ENCODE measurements around the gene CORO6.
A peak's percentile ranks its signal among the peaks of the same experiment; 100 is the strongest.

CORO6 gene

DNA sequence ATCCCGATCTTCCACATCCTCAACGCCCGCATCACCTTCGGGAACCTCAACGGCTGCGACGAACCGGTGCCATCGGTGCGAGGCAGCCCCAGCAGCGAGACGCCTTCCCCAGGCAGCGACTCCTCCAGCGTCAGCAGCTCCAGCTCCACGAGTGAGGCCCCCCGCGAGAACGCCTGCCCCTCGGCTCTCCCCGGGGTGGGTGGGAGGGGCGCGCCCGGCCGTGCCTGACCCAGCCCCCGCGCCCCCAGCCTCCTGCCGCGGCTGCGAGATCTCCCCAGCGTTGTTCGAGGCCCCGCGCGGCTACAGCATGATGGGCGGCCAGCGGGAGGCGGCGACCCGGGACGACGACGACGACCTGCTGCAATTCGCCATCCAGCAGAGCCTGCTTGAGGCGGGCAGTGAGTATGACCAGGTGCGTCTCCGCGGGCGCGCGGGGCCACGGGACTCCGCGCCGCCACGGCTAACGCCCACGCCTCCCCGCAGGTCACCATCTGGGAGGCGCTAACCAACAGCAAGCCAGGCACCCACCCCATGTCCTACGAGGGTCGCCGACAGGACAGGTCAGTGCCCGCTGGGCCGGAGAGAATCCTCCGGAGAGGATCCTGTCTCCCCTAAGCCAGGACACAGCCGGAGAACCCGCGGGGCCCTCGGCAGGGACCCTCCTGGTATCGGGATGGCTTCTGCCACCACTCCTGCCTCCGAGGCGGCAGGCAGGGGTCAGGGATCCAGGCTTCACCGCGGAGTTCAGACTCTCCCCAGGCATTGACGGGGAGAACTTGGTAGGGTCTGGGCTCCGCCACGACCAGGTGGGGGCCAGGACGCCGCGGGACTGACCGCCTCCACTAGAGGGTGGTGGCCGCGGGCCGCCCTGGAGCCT lies 10.1 kb downstream of the CORO6 start:
- Mint-ChIP-seq H3K36me3 (ENCODE audit: low read depth) (peaks cover 16% of the 10 kb centered on the region), H3K27me3 (peaks cover 5% of the 10 kb centered on the region), H3K27ac (no peak overlapping the region), H3K4me3 (no peak overlapping the region), H3K4me1 (ENCODE audit: low read depth) (peaks cover 41% of the 10 kb centered on the region), H3K9me3 (no peaks in the 10 kb centered on the region)
- no peak for DNase-seq

DNA sequence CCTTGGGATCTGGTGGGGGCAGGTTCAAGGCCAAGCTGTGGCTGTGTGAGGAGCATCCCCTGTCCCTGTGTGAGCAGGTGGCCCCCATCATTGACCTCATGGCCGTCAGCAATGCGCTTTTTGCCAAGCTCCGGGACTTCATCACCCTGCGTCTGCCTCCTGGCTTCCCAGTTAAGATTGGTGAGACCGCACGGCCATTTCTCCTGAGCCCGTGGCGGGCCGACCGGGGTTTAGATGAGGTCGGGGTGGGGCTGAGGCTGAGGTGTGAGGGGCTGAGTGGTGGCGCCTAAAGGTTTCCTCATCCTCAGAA lies 10.7 kb downstream of the CORO6 start:
- Mint-ChIP-seq H3K27me3 (peaks cover 4% of the 10 kb centered on the region), H3K9me3 (no peaks in the 10 kb centered on the region), H3K4me1 (ENCODE audit: low read depth) (peaks cover 35% of the 10 kb centered on the region), H3K4me3 (no peak overlapping the region), H3K27ac (no peak overlapping the region), H3K36me3 (ENCODE audit: low read depth) (peaks cover 16% of the 10 kb centered on the region)
- no peak for DNase-seq

DNA sequence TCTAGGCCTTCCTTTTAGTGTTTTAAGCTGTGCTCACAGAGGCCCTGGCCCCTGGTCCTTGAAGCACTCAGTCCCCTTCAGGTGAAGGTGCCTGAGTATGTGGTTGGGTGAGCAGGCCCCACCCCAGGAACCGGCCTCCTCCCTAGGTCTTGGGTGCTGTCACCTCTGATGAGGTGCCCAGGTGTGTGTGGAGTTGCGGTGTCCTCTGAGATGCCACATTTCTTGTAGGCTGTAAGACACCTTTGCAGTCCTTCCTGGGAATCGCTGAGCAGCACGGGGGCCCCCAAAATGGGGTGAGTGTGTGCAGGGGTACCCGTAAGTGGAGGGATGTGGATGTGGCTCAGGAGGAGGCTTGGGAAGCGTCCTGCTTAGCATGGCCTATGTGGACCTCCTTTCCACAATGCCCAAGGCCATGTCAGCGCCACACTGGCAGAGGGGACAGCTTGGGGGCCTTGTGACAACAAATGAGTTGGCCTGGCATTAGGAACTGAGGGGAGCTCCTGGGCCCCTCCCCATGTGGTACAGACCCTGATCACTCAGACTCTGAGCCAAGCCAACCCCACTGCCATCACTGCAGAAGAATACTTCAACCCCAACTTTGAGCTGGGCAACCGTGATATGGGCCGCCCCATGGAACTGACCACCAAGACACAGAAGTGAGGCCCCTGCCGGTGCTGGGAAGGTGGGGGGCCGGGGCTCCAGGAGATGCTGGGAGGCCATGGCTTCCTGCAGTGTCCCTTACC lies 11.2 kb downstream of the CORO6 start:
- Mint-ChIP-seq H3K27ac (no peak overlapping the region), H3K27me3 (no peaks in the 10 kb centered on the region), H3K4me1 (ENCODE audit: low read depth) (peaks cover 30% of the 10 kb centered on the region), H3K36me3 (ENCODE audit: low read depth) (peaks cover 16% of the 10 kb centered on the region), H3K9me3 (no peaks in the 10 kb centered on the region), H3K4me3 (no peak overlapping the region)
- no peak for DNase-seq

DNA sequence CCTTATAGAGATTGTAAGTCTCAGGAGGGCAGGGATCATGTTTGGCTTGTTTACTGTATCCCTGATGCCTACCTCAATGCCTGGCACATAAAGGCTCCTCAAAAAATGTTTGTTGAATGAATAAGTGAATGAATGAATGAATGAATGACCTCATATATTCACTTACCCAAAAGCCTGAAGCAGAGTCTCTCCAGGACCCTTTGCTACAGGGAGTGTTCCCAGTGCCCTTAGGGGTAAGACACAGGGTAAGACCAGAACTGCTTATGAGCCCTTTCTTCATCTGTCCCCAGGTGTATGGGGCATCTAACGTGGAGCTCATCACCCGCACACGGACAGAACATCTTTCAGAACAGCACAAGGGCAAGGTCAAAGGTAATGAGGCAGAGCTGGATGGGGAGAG lies 12.3 kb downstream of the CORO6 start:
- no peak overlapping the region for H3K27ac Mint-ChIP-seq
- H3K4me1 Mint-ChIP-seq (ENCODE audit: low read depth), result peaks cover 20% of the 10 kb centered on the region
- H3K4me3 Mint-ChIP-seq, result no peak overlapping the region
- DNase-seq, result no peak
- H3K36me3 Mint-ChIP-seq (ENCODE audit: low read depth), result peaks cover 16% of the 10 kb centered on the region
- no peaks in the 10 kb centered on the region for H3K27me3 Mint-ChIP-seq
- no peaks in the 10 kb centered on the region for H3K9me3 Mint-ChIP-seq

DNA sequence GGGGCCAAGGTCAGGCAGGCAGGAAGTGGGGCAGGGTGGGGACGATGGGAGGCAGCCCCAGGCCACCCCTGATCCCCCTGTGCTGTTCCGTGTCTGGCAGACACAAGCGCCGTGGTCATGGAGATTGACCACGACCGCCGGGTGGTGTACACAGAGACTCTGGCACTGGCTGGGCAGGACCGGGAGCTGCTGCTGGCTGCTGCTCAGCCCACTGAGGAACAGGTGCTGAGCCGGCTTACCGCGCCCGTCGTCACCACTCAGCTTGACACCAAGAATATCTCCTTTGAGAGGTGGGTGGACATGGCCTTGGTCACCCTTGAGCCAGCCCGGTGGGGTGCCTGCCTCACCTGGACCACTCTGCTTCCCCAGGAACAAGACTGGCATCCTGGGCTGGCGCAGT lies 13.7 kb downstream of the CORO6 start:
- H3K9me3 Mint-ChIP-seq, result no peaks in the 10 kb centered on the region
- no peak overlapping the region for H3K27ac Mint-ChIP-seq
- H3K4me1 Mint-ChIP-seq (ENCODE audit: low read depth), result peaks cover 6% of the 10 kb centered on the region
- DNase-seq, result no peak
- H3K27me3 Mint-ChIP-seq, result no peaks in the 10 kb centered on the region
- H3K4me3 Mint-ChIP-seq, result no peak overlapping the region
- peaks cover 16% of the 10 kb centered on the region for H3K36me3 Mint-ChIP-seq (ENCODE audit: low read depth)

DNA sequence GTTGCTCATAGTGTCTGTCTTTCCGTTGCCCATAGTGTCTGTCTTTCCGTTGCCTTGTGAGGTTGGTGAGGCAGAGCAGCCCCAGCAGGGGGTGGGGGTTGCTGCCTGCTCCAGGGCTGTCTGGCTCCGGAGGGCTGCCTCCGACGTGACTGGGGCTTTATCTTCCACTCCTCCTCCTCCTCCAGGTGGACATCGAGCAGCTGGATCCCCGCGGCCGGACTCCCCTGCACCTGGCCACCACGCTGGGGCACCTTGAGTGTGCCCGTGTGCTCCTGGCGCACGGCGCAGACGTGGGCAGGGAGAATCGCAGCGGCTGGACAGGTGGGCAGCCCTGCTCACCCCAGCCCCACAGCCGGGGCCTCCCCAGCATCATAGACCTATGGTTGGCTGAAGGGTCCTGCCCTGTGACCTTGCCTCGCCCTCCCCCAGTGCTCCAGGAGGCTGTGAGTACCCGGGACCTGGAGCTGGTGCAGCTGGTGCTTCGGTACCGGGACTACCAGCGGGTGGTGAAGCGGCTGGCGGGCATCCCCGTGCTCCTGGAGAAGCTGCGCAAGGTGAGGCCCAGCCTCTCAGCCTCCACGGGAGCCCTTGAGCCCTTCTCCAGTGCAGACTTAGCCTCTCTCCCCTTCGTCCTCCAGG lies 15.0 kb downstream of the CORO6 start:
- no peak for DNase-seq
- Mint-ChIP-seq H3K9me3 (no peaks in the 10 kb centered on the region), H3K27ac (peak overlapping the region; percentile 22), H3K4me3 (no peak overlapping the region), H3K36me3 (ENCODE audit: low read depth) (peaks cover 12% of the 10 kb centered on the region), H3K27me3 (no peaks in the 10 kb centered on the region), H3K4me1 (ENCODE audit: low read depth) (no peaks in the 10 kb centered on the region)

DNA sequence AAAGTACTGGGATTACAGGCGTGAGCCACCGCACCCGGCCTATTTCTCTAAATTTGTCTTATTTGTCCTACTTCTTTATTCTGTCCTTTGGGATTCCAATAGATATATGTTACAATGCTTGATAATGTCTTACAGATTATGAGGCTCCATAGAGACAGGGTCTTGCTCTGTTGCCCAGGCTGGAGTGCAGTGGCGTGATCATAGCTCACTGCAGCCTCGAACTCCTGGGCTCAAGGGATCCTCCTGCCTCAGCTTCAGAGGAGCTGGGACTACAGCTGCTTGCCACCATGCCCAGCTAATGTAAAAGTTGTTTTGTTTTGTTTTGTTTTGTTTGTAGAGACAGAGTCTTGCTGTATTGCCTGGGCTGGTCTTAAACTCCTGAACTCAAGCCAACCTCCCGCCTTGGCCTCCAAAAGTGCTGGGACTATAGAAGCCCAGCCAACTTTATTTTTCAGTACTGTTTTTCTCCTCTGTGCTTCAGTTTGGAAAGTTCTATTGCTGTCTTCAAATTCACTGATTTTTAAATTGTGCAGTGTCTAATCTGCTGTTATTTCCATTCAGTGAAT lies 19.5 kb downstream of the CORO6 start:
- peaks cover 8% of the 10 kb centered on the region for H3K4me1 Mint-ChIP-seq (ENCODE audit: low read depth)
- H3K27me3 Mint-ChIP-seq, result no peaks in the 10 kb centered on the region
- no peaks in the 10 kb centered on the region for H3K36me3 Mint-ChIP-seq (ENCODE audit: low read depth)
- H3K4me3 Mint-ChIP-seq, result no peak overlapping the region
- DNase-seq, result no peak
- H3K27ac Mint-ChIP-seq, result no peak overlapping the region
- H3K9me3 Mint-ChIP-seq, result no peaks in the 10 kb centered on the region

DNA sequence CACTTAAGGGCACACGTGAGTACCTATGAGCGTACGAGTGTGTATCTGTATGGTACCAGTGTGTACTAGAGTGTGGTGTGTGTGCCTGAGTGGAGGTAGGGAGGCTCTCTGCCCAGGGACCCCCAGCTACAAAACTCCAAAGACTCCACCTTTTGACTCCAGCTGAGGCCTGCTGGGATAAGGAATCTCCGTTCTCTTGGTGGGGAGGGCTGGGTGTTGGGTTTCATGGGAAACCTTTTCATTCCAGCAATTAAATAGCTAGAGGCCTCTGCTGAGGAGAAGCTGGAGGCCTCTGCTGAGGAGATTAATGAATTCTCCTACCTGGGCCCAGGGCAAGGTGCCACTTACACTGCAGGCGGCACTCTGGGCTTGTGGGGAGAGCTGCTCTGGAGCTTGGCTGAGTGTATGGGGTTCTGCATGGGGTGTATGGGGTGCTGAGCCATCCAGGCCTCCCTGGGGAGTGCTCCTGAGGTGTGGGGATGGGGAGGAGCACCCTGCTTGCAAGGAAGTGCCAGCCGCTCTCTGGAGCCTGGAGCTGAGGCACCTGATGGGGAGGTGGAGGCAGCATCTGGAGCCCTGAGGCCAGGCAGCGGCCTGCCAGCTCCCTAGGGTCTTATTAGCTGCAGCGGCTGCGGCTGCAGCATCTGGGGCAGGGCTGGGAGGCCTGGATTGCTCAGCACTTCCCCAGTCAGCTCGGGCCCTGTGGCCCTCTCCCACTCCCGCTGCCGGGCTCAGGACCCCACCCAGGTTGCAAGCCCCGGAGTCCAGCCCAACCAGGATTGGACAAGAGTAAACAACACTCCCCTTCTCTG lies 25.1 kb downstream of the CORO6 start:
- H3K27ac Mint-ChIP-seq, result no peak overlapping the region
- H3K27me3 Mint-ChIP-seq, result no peaks in the 10 kb centered on the region
- peaks cover 5% of the 10 kb centered on the region for H3K36me3 Mint-ChIP-seq (ENCODE audit: low read depth)
- H3K4me1 Mint-ChIP-seq (ENCODE audit: low read depth), result peaks cover 23% of the 10 kb centered on the region
- DNase-seq, result no peak
- H3K4me3 Mint-ChIP-seq, result no peak overlapping the region
- no peaks in the 10 kb centered on the region for H3K9me3 Mint-ChIP-seq

DNA sequence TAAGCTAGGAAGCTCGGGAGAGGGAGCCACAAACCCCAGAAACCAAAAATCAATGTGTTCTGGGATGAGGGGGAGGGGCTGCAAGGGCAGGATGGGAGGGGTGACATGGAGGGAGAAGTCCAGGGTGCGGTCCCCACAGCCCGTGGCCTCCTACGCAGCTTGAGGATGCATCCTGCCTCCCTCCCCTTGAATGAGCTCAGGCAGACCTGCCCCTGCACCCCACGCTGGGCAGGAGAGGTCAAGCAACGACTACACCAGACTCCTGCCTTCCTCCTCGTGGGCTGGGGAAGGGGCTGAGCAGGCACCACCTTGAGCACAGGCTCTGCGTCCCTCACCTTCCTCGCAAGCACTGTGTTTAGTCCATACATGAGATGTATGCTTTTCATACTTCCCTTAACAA lies 25.9 kb downstream of the CORO6 start:
- peaks cover 30% of the 10 kb centered on the region for H3K4me1 Mint-ChIP-seq (ENCODE audit: low read depth)

DNA sequence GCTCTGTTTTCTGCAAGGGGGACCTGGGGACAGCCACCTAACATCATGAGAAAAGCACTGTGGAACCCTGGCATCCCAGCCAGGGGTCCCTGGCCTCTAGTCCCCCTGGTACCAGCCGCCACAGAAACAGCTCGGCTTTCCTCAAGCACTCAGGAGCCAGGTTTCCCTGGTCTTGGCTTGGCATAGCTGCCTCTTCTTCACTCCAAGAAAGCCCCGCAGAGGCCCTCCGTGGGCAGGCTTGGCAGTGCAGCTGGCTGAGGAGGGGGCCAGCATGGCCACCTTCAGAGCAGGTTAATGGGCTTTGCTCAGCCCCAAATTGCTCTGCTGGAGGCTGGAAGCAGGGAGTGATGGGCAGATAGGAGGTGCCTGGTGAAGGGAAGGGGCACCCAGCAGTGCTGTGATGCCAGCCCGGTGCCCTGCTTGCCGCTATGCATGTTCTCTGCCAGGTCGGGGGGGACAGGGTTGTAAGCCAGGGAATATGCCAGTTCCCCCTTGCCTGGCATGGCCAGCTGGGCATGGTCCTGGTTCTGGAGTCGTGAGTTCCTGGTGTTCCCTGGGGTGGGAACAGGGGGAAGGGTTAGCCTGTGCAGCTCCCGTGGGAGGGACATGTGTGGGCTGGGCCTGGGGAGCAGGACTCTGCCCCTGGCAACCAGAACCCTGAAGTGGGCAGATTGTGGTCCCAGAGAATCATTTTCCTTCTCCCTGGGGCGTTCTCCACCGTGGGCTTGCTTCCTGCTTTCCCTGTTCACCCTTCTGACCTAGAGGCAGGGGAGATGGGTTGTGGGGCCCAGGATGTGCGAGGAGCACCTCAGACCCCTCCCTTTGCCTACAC lies 26.6 kb downstream of the CORO6 start:
- H3K27ac Mint-ChIP-seq, result no peak overlapping the region
- H3K9me3 Mint-ChIP-seq, result no peaks in the 10 kb centered on the region
- H3K27me3 Mint-ChIP-seq, result no peaks in the 10 kb centered on the region
- H3K4me3 Mint-ChIP-seq, result no peak overlapping the region
- no peak for DNase-seq
- H3K36me3 Mint-ChIP-seq (ENCODE audit: low read depth), result peaks cover 5% of the 10 kb centered on the region
- peaks cover 37% of the 10 kb centered on the region for H3K4me1 Mint-ChIP-seq (ENCODE audit: low read depth)

More for the DNA sequence above, 25.9 kb downstream of the CORO6 start:
- Mint-ChIP-seq H3K9me3 (no peaks in the 10 kb centered on the region), H3K27me3 (no peaks in the 10 kb centered on the region), H3K36me3 (ENCODE audit: low read depth) (peaks cover 5% of the 10 kb centered on the region), H3K4me3 (no peak overlapping the region), H3K27ac (no peak overlapping the region)
- no peak for DNase-seq

DNA sequence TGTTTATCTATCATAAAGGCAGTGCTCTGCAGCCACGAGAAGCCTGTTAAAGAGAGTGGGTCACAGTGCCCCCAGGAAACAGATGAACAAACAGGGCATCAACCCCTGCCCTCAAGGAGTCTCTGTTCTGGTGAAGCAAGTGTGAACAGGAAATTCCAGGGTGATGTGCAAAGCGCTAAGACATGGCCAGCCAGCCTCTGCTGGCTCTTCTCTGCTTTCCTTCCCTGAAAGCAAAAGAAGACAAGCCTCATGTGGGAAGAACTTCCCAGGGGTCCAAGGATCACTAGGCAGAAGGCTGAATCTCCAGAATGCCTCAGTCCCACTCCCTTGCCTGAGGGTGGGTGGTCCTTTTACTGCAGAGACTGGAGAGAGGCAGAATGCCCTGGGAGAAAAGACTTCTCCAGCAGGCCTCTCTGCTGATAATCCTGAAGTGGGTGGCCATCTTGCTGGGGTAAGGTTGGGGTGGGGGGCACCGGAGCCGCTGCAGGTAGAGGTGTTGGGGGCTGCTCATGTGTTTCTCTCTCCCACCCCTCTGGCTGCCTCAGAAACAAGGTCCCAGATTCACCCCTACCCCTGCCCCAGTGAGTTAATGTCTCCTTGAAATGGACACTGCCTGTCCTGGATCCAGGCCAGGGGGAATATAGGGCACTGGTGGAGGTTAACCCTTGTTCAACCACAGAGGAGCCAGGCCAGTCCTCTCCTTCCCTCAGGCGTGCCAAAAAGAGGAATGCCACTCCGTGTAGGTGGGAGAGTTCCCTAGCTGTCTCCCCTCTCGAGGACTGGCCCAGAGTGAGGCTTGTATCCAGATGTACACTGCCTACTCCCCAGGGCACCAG lies 27.4 kb downstream of the CORO6 start:
- H3K4me1 Mint-ChIP-seq (ENCODE audit: low read depth), result peaks cover 38% of the 10 kb centered on the region
- no peaks in the 10 kb centered on the region for H3K9me3 Mint-ChIP-seq
- no peak for DNase-seq
- H3K27ac Mint-ChIP-seq, result no peak overlapping the region
- H3K36me3 Mint-ChIP-seq (ENCODE audit: low read depth), result peaks cover 5% of the 10 kb centered on the region
- no peaks in the 10 kb centered on the region for H3K27me3 Mint-ChIP-seq
- peak overlapping the region; percentile 83 for H3K4me3 Mint-ChIP-seq

DNA sequence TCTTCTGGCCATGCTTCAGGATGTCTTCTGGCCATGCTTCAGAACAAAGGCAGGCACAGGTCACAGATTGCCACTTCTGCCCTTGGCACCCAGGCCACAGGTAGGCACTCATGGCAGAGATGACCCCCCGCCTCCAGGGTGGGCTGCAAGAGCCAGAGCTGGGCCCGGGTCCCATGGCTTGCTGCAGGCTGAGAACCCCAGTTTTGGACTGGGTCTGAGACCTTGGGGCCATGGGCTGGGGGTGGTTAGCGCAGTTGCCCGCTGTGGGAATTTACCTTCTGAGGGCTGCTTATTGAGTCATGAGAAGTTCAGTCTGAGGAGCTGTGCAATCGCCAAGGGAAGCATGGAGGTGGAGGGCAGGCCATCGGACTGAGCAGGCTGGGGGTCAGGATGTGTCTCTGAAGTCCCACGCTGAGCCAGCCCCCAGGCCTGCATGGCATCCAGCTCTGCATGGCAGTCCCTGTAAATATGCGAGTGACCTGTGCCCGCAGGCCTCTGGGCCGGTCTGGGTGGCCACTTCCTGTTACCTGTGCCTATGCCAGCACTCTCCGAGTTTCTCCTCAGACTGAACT lies 28.1 kb downstream of the CORO6 start:
- Mint-ChIP-seq H3K36me3 (ENCODE audit: low read depth) (peaks cover 5% of the 10 kb centered on the region), H3K4me1 (ENCODE audit: low read depth) (peaks cover 43% of the 10 kb centered on the region), H3K27ac (peak overlapping the region; percentile 67), H3K4me3 (peak overlapping the region; percentile 83), H3K27me3 (no peaks in the 10 kb centered on the region), H3K9me3 (no peaks in the 10 kb centered on the region)
- no peak for DNase-seq

Data from activated T-cell treated with anti-CD3 and anti-CD28 coated beads, Interleukin-2, amount 50 U/mL, for 24 hours (primary cell).